Stomach (tissue), 4 donors: ENCODE results near the gene EML6.

ENCODE experiments used
- POLR2AphosphoS5 ChIP-seq, 3 donors: sonication (generic); formaldehyde crosslinking; IDR thresholded peaks; one replicate each; pipeline ENCODE4 v1.6.1; 2016; ENCODE audit warnings: antibody characterized with exemption in 3 of 3
- TF ChIP-seq, protein P1 (sequence below), 7 experiments: fragments of 450-650 bp in 4 of 7; fragments of 200-600 bp in 3 of 7; sonication (generic) in 3 of 7; IDR thresholded peaks; one replicate each; pipeline ENCODE4 v1.5.1; 2016 to 2019; ENCODE audit warnings: antibody characterized with exemption in 7 of 7, control low read depth in 2 of 7, mild to moderate bottlenecking in 1 of 7

DNA sequence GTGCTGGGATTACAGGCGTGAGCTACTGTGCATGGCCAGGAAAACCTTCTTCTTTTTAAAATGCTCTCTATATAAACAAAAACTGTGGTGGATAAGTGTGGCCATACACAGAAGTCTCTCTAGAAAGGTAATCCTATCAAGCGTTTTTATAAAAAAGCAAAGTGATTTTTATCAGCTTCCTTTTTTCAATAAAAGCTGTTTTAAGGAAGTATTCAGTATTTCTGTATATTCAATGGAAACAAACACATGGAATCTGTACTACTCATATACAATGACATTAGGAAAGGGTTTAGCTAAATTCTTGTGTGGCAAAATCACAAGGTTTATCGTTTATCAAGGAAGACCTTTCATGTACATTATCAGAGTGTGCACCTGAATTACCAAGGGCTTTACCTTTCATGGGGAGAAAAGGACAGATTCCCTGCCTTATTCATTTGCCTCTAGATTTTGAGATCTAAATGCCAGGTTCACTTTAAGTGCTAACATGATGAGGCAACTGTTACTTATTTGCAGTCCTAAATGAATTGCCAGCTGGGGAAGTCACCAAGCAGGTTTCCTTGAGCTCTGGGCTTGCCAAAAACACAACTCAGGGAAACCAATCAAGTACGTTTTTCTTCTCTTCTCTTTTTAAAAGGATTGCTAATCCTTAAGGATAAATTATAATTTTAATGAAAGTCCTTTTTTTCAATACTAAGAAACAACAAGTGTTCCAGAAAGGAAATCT is 256.0 kb downstream of the EML6 start:
- TF ChIP-seq, protein P1, sequence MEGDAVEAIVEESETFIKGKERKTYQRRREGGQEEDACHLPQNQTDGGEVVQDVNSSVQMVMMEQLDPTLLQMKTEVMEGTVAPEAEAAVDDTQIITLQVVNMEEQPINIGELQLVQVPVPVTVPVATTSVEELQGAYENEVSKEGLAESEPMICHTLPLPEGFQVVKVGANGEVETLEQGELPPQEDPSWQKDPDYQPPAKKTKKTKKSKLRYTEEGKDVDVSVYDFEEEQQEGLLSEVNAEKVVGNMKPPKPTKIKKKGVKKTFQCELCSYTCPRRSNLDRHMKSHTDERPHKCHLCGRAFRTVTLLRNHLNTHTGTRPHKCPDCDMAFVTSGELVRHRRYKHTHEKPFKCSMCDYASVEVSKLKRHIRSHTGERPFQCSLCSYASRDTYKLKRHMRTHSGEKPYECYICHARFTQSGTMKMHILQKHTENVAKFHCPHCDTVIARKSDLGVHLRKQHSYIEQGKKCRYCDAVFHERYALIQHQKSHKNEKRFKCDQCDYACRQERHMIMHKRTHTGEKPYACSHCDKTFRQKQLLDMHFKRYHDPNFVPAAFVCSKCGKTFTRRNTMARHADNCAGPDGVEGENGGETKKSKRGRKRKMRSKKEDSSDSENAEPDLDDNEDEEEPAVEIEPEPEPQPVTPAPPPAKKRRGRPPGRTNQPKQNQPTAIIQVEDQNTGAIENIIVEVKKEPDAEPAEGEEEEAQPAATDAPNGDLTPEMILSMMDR (IDR thresholded peaks at IDR 0.05): no peak
- peak in 2 of 3 donors; percentile 19 to 70 for TF ChIP-seq POLR2AphosphoS5 (IDR thresholded peaks at IDR 0.05)
